HFF-Myc (cell line): ENCODE results near the gene UBE2L6.

ENCODE experiments used
- DNase-seq: peaks from one replicate; pipeline ENCODE4 v3.0.0-alpha.2; 2011; ENCODE audit warnings: low read depth; ENCODE audit errors: extremely low read depth
- H3K4me3 ChIP-seq: replicated peaks from 2 replicates; pipeline ENCODE4 v1.5.1; 2011; ENCODE audit warnings: low read depth, mild to moderate bottlenecking, control low read depth, low read length
- CTCF ChIP-seq: IDR thresholded peaks from 2 replicates; pipeline ENCODE4 v1.5.1; 2012; ENCODE audit warnings: mild to moderate bottlenecking, low read depth, low read length, control low read depth; ENCODE audit errors: missing control alignments

The UBE2L6 gene

GRCh38 chr11:57571606-57572005 is 4.1 kb upstream of the UBE2L6 start:
- no peak for DNase-seq
- no peak for TF ChIP-seq CTCF
- H3K4me3 ChIP-seq: no peak overlapping the region

- TF ChIP-seq CTCF: peak; percentile 94
- peak; percentile 63 for DNase-seq
- peak overlapping the region; percentile 69 for H3K4me3 ChIP-seq
Observed at GRCh38 chr11:57568330-57568766, 876 bp upstream of the UBE2L6 start.

- H3K4me3 ChIP-seq: peak overlapping the region; percentile 69
- no peak for TF ChIP-seq CTCF
- DNase-seq: no peak
Observed at GRCh38 chr11:57566905-57567514, 462 bp downstream of the UBE2L6 start.

GRCh38 chr11:57566005-57566904 is 1.2 kb downstream of the UBE2L6 start:
- peak overlapping the region; percentile 69 for H3K4me3 ChIP-seq
- no peak for TF ChIP-seq CTCF
- DNase-seq: no peak

- DNase-seq: no peak
- no peak for TF ChIP-seq CTCF
- no peak overlapping the region for H3K4me3 ChIP-seq
Observed at GRCh38 chr11:57562596-57562995, 4.9 kb downstream of the UBE2L6 start.

- H3K4me3 ChIP-seq: no peak overlapping the region
- TF ChIP-seq CTCF: no peak
- no peak for DNase-seq
Observed at GRCh38 chr11:57560146-57560545, 7.3 kb downstream of the UBE2L6 start.
